GM23338 (cell line): ENCODE measurements around the gene TPO. TPM values are rescaled to one million over a fixed set of nuclear protein-coding genes. Genes with fewer than 3 reads are reported as not detected.

ENCODE experiments used
- ATAC-seq: fragments of 200-7000 bp; cut with Tn5 transposase; 3 replicates; pipeline ENCODE4 v1.9.1; 2020
- DNase-seq: peaks from one replicate; pipeline ENCODE4 v3.0.0-alpha.2; 2015; ENCODE audit warnings: low spot score
- H2AFZ ChIP-seq: fragments of 200-600 bp; sonication (generic); 2 replicates; pipeline ENCODE4 v1.8.0; 2016; ENCODE audit warnings: antibody characterized with exemption, mild to moderate bottlenecking, moderate library complexity
- H3F3A ChIP-seq: fragments of 200-600 bp; sonication (generic); replicated peaks from 2 replicates; pipeline ENCODE4 v1.8.0; 2017; ENCODE audit warnings: antibody characterized with exemption, mixed run types, low read depth
- H3K27ac ChIP-seq: fragments of 200-600 bp; sonication (generic); 2 replicates; pipeline ENCODE4 v1.6.1; 2016; ENCODE audit warnings: low read depth
- H3K27me3 ChIP-seq: fragments of 200-600 bp; sonication (generic); 2 replicates; pipeline ENCODE4 v1.8.0; 2016; ENCODE audit warnings: mild to moderate bottlenecking, mixed run types, moderate library complexity; ENCODE audit not compliant: insufficient read depth
- H3K36me3 ChIP-seq: fragments of 200-600 bp; sonication (generic); 2 replicates; pipeline ENCODE4 v1.8.0; 2016; ENCODE audit warnings: mild to moderate bottlenecking; ENCODE audit not compliant: insufficient read depth
- H3K4me1 ChIP-seq: fragments of 200-600 bp; sonication (generic); 2 replicates; pipeline ENCODE4 v1.8.0; 2016; ENCODE audit warnings: mild to moderate bottlenecking, moderate library complexity; ENCODE audit not compliant: insufficient read depth
- H3K4me2 ChIP-seq: fragments of 200-600 bp; sonication (generic); 2 replicates; pipeline ENCODE4 v1.7.1; 2017; ENCODE audit warnings: mixed run types
- H3K4me3 ChIP-seq: fragments of 200-600 bp; sonication (generic); 2 replicates; pipeline ENCODE4 v1.6.1; 2016; ENCODE audit warnings: mixed run types
- H3K79me2 ChIP-seq: fragments of 200-600 bp; sonication (generic); replicated peaks from 2 replicates; pipeline ENCODE4 v1.8.0; 2017; ENCODE audit warnings: mild to moderate bottlenecking; ENCODE audit not compliant: insufficient read depth
- H3K9me2 ChIP-seq: fragments of 200-600 bp; sonication (generic); 2 replicates; pipeline ENCODE4 v1.8.0; 2017; ENCODE audit not compliant: insufficient read depth
- H4K20me1 ChIP-seq: fragments of 200-600 bp; sonication (generic); replicated peaks from 2 replicates; pipeline ENCODE4 v1.8.0; 2017; ENCODE audit warnings: mild to moderate bottlenecking; ENCODE audit not compliant: insufficient read depth
- H3K27ac Mint-ChIP-seq: 2 replicates; pipeline ENCODE4 v1.8.0; 2020; ENCODE audit warnings: inconsistent platforms, mild to moderate bottlenecking, moderate library complexity, mixed read lengths
- H3K27me3 Mint-ChIP-seq: 3 replicates; pipeline ENCODE4 v1.8.0; 2022; ENCODE audit warnings: low read depth, mild to moderate bottlenecking, moderate library complexity, mixed read lengths, inconsistent platforms; ENCODE audit not compliant: insufficient read depth, poor library complexity
- H3K36me3 Mint-ChIP-seq: 3 replicates; pipeline ENCODE4 v1.8.0; 2021; ENCODE audit warnings: low read depth, mild to moderate bottlenecking, inconsistent platforms, moderate library complexity, mixed read lengths
- H3K4me1 Mint-ChIP-seq: 3 replicates; pipeline ENCODE4 v1.8.0; 2020; ENCODE audit warnings: mild to moderate bottlenecking, inconsistent platforms, mixed read lengths
- H3K4me3 Mint-ChIP-seq: 3 replicates; pipeline ENCODE4 v1.8.0; 2021; ENCODE audit warnings: moderate library complexity, mild to moderate bottlenecking, inconsistent platforms, mixed read lengths
- H3K9me3 Mint-ChIP-seq: 3 replicates; pipeline ENCODE4 v1.8.0; 2020; ENCODE audit warnings: moderate library complexity, mild to moderate bottlenecking, inconsistent platforms, mixed read lengths
- POLR2AphosphoS5 ChIP-seq: IDR thresholded peaks from 2 replicates; pipeline ENCODE4 v1.6.1; 2016; ENCODE audit warnings: antibody characterized with exemption, low read depth
- STAT1 ChIP-seq: IDR thresholded peaks from one replicate; pipeline ENCODE4 v1.6.1; 2016; ENCODE audit warnings: antibody characterized with exemption; ENCODE audit not compliant: unreplicated experiment
- ZNF462 ChIP-seq: fragments of 250-450 bp; sonication (Bioruptor Pico); IDR thresholded peaks from 2 replicates; pipeline ENCODE4 v1.5.0; 2020; ENCODE audit warnings: mild to moderate bottlenecking, moderate library complexity
- polyA plus RNA-seq: library from polyadenylated mRNA; unstranded; fragments of >200 nt; fragmentation: Nextera tagmentation; extraction: Ambion mirVana; gene quantifications from 2 replicates; pipeline ENCODE4 v1.2.1, GENCODE V29; 2016
- total RNA-seq: library from RNA; depleted of rRNA; stranded (reverse); fragments of >200 nt; shearing (Covaris generic); gene quantifications from 2 replicates; pipeline ENCODE4 v1.2.3, GENCODE V29; 2014

TPO gene
- total and polyA plus RNA-seq, 2 experiments from 2014 or later = 0.74 TPM; not detected in 1

- no peak overlapping the region for H3K4me3 ChIP-seq
- no peaks in the 10 kb centered on the region for H3K4me1 ChIP-seq
- no peaks in the 10 kb centered on the region for H3K36me3 ChIP-seq
- TF ChIP-seq STAT1 (no peak), POLR2AphosphoS5 (no peak)
- no peaks in the 10 kb centered on the region for H3F3A ChIP-seq
- H3K9me2 ChIP-seq = no peaks in the 10 kb centered on the region
- ATAC-seq = no peak
- H3K27me3 Mint-ChIP-seq = peaks cover 5% of the 10 kb centered on the region
- H3K27ac ChIP-seq = no peak overlapping the region
- H3K4me3 Mint-ChIP-seq = no peak overlapping the region
- no peaks in the 10 kb centered on the region for H3K79me2 ChIP-seq
- H3K4me2 ChIP-seq = no peak overlapping the region
- DNase-seq = no peak
- H2AFZ ChIP-seq = no peak overlapping the region
- H3K27ac Mint-ChIP-seq = no peak overlapping the region
- peaks cover 18% of the 10 kb centered on the region for H3K4me1 Mint-ChIP-seq
- no peaks in the 10 kb centered on the region for H3K27me3 ChIP-seq
- peaks cover 7% of the 10 kb centered on the region; the same call in 2 of the 3 replicates for H3K36me3 Mint-ChIP-seq
- H4K20me1 ChIP-seq = no peaks in the 10 kb centered on the region
- no peaks in the 10 kb centered on the region; the same call in 2 of the 3 replicates for H3K9me3 Mint-ChIP-seq
These were observed 172.4 kb downstream of the TPO start for GRCh38 chr2:1585635-1586034.

GRCh38 chr2:1586251-1586922, 173.1 kb downstream of the TPO start:
- H3K27ac Mint-ChIP-seq = no peak overlapping the region
- Histone ChIP-seq H3K79me2 (no peaks in the 10 kb centered on the region), H3K4me3 (no peak overlapping the region), H3K4me1 (0 out of 2 replicates have a peak, but pooled peaks cover 6% of the 10 kb centered on the region), H4K20me1 (no peaks in the 10 kb centered on the region), H3F3A (no peaks in the 10 kb centered on the region; the same call in 1 of the 2 replicates), H3K4me2 (no peak overlapping the region), H3K36me3 (no peaks in the 10 kb centered on the region), H2AFZ (no peak overlapping the region), H3K27me3 (no peaks in the 10 kb centered on the region), H3K9me2 (no peaks in the 10 kb centered on the region), H3K27ac (no peak overlapping the region)
- no peak overlapping the region for H3K4me3 Mint-ChIP-seq
- peaks cover 7% of the 10 kb centered on the region; the same call in 2 of the 3 replicates for H3K36me3 Mint-ChIP-seq
- ATAC-seq (no peak), DNase-seq (no peak)
- H3K9me3 Mint-ChIP-seq = no peaks in the 10 kb centered on the region; the same call in 2 of the 3 replicates
- H3K27me3 Mint-ChIP-seq = peaks cover 7% of the 10 kb centered on the region
- H3K4me1 Mint-ChIP-seq = peaks cover 25% of the 10 kb centered on the region
- TF ChIP-seq ZNF462 (CRISPR knock-in tag) = no peak
